HepG2 (cell line): ENCODE measurements around the gene SHF. TPM values are rescaled to one million over a fixed set of nuclear protein-coding genes. Genes with fewer than 3 reads are reported as not detected.

ENCODE experiments used
- CAMTA2 ChIP-seq: sonication (generic); formaldehyde crosslinking; IDR thresholded peaks from 2 replicates; pipeline ENCODE4 v1.4.0; 2020; ENCODE audit warnings: mild to moderate bottlenecking, missing genetic modification reagents, borderline replicate concordance
- CSRNP2 ChIP-seq: sonication (generic); formaldehyde crosslinking; conservative IDR thresholded peaks from 2 replicates; pipeline ENCODE4 v1.8.0; 2022; ENCODE audit warnings: low read depth, missing genetic modification reagents
- ELF1 ChIP-seq: sonication (generic); formaldehyde crosslinking; IDR thresholded peaks from 2 replicates; pipeline ENCODE4 v1.4.0; 2020; ENCODE audit warnings: missing genetic modification reagents
- GMEB2 ChIP-seq: IDR thresholded peaks from 2 replicates; pipeline ENCODE4 v1.6.1; 2016; ENCODE audit warnings: missing biosample characterization, missing genetic modification reagents, low read depth
- NRL ChIP-seq: sonication (generic); formaldehyde crosslinking; IDR thresholded peaks from 2 replicates; pipeline ENCODE4 v1.5.0; 2020; ENCODE audit warnings: missing genetic modification reagents, mild to moderate bottlenecking, moderate library complexity, borderline replicate concordance
- PATZ1 ChIP-seq: sonication (generic); formaldehyde crosslinking; IDR thresholded peaks from 2 replicates; pipeline ENCODE4 v1.4.0; 2020; ENCODE audit warnings: missing genetic modification reagents
- RXRA ChIP-seq: sonication (generic); formaldehyde crosslinking; IDR thresholded peaks from 2 replicates; pipeline ENCODE4 v1.5.1; 2020; ENCODE audit warnings: missing genetic modification reagents
- SNAPC4 ChIP-seq: sonication (generic); formaldehyde crosslinking; IDR thresholded peaks from 2 replicates; pipeline ENCODE4 v1.4.0; 2020; ENCODE audit warnings: mild to moderate bottlenecking, missing genetic modification reagents
- YEATS2 ChIP-seq: sonication (generic); formaldehyde crosslinking; IDR thresholded peaks from 2 replicates; pipeline ENCODE4 v1.4.0; 2020; ENCODE audit warnings: missing genetic modification reagents, borderline replicate concordance
- ZFX ChIP-seq: sonication (generic); formaldehyde crosslinking; IDR thresholded peaks from 2 replicates; pipeline ENCODE4 v1.4.0; 2020; ENCODE audit warnings: mild to moderate bottlenecking, low read depth, missing genetic modification reagents, moderate library complexity
- ZFY ChIP-seq: sonication (generic); formaldehyde crosslinking; IDR thresholded peaks from 2 replicates; pipeline ENCODE4 v1.4.0; 2020; ENCODE audit warnings: missing genetic modification reagents
- ZNF160 ChIP-seq: sonication (generic); formaldehyde crosslinking; IDR thresholded peaks from 2 replicates; pipeline ENCODE4 v1.8.0; 2022; ENCODE audit warnings: mild to moderate bottlenecking, inconsistent platforms, missing genetic modification reagents
- ZNF235 ChIP-seq: sonication (generic); formaldehyde crosslinking; IDR thresholded peaks from 2 replicates; pipeline ENCODE4 v1.8.1; 2023; ENCODE audit warnings: mild to moderate bottlenecking, missing genetic modification reagents, borderline replicate concordance
- ZNF367 ChIP-seq: sonication (generic); formaldehyde crosslinking; IDR thresholded peaks from 2 replicates; pipeline ENCODE4 v1.4.0; 2020; ENCODE audit warnings: missing genetic modification reagents, borderline replicate concordance
- ZNF549 ChIP-seq: sonication (generic); formaldehyde crosslinking; IDR thresholded peaks from 2 replicates; pipeline ENCODE4 v1.5.0; 2020; ENCODE audit warnings: missing genetic modification reagents
- ZNF597 ChIP-seq: sonication (generic); formaldehyde crosslinking; IDR thresholded peaks from 2 replicates; pipeline ENCODE4 v1.5.0; 2020; ENCODE audit warnings: missing genetic modification reagents
- ZNF841 ChIP-seq: sonication (generic); formaldehyde crosslinking; IDR thresholded peaks from 2 replicates; pipeline ENCODE4 v1.8.1; 2023; ENCODE audit warnings: missing genetic modification reagents, borderline replicate concordance
- polyA plus RNA-seq, 8 experiments: library from polyadenylated mRNA; depleted of rRNA in 3 of 8; stranded (reverse) in 7 of 8; unstranded in 1 of 8; fragments of >200 nt; fragmentation: Illumina TruSeq in 4 of 8; extraction: Trizol in 4 of 8; gene quantifications; 2 replicates each; pipeline versions ENCODE4 v1.2.1 to v1.2.3, GENCODE V29; 2011 to 2016; ENCODE audit warnings: low read depth in 4 of 8, missing spikeins in 1 of 8, mixed read lengths in 1 of 8; ENCODE audit not compliant: insufficient read depth in 1 of 8
- total RNA-seq, 5 experiments: library from RNA; depleted of rRNA; stranded (reverse); fragments of >200 nt; fragmentation: Illumina TruSeq; extraction: Trizol; gene quantifications; 2 replicates each; pipeline ENCODE4 v1.2.3, GENCODE V29; 2016; ENCODE audit warnings: low read depth in 1 of 5

SHF gene
- total and polyA plus RNA-seq, 2 of the 13 experiments (the other 11 are each of a cell fraction or from before 2014, with no cell fraction given), result 20.9 to 25.5 TPM

GRCh38 chr15:45186771-45187577 is 792 bp downstream of the SHF start (continued):
- peak; percentile 46 for TF ChIP-seq PATZ1 (CRISPR knock-in tag)
- TF ChIP-seq ZNF597, result no peak
- peak; percentile 8; the same call in 1 of the 2 replicates for TF ChIP-seq ELF1 (CRISPR knock-in tag)
- TF ChIP-seq ZNF160 (CRISPR knock-in tag), result 0 out of 2 replicates have a peak, but pooled peaks have one; percentile 54
- no peak for TF ChIP-seq ZNF235
- no peak for TF ChIP-seq ZNF841 (CRISPR knock-in tag)
- TF ChIP-seq CAMTA2 (CRISPR knock-in tag), result no peak
- TF ChIP-seq NRL (CRISPR knock-in tag), result peak; percentile 74
- TF ChIP-seq RXRA (CRISPR knock-in tag), result 0 out of 2 replicates have a peak, but pooled peaks have one; percentile 31
- TF ChIP-seq ZFY (CRISPR knock-in tag), result peak; percentile 27; the same call in 1 of the 2 replicates
- peak; percentile 57 for TF ChIP-seq ZFX (CRISPR knock-in tag)
- TF ChIP-seq GMEB2 (CRISPR knock-in tag), result no peak
- no peak for TF ChIP-seq ZNF549
- TF ChIP-seq ZNF367, result no peak
- TF ChIP-seq CSRNP2 (CRISPR knock-in tag), result no peak
- TF ChIP-seq SNAPC4 (CRISPR knock-in tag), result peak; percentile 52; the same call in 1 of the 2 replicates
- TF ChIP-seq YEATS2 (CRISPR knock-in tag), result no peak
